AG04450 (cell line): ENCODE results near the gene FAM50B. TPM values are rescaled to one million over a fixed set of nuclear protein-coding genes. Genes with fewer than 3 reads are reported as not detected.

ENCODE experiments used
- CTCF ChIA-PET: fragments of 300-600, 350-600 bp; formaldehyde crosslinking; extraction: SDS; loops from one replicate; lab custom pipeline; 2022; ENCODE audit warnings: antibody characterized with exemption, inconsistent platforms; lab: Charles Lee
- POLR2A ChIA-PET: fragments of 350-600 bp; formaldehyde crosslinking; extraction: SDS; loops from one replicate; lab custom pipeline; 2021; ENCODE audit warnings: antibody characterized with exemption, inconsistent platforms; lab: Yijun Ruan, JAX
- DNase-seq: peaks from one replicate; pipeline ENCODE4 v3.0.0-alpha.2; 2011; ENCODE audit warnings: low read depth, low spot score
- H3K27ac ChIP-seq: one replicate; pipeline ENCODE4 v1.5.1; 2012; ENCODE audit warnings: low read depth, low read length, control low read depth
- H3K27me3 ChIP-seq: one replicate; pipeline ENCODE4 v1.6.0; 2012; ENCODE audit warnings: low read length; ENCODE audit not compliant: control insufficient read depth, insufficient read depth
- H3K4me3 ChIP-seq: 2 replicates; pipeline ENCODE4 v1.5.1; 2011; ENCODE audit warnings: mild to moderate bottlenecking, low read depth, low read length, control low read depth
- H3K9me3 ChIP-seq: 2 replicates; pipeline ENCODE4 v1.5.1; 2012; ENCODE audit warnings: low read length; ENCODE audit not compliant: control insufficient read depth, insufficient read depth
- polyA plus RNA-seq: library from polyadenylated mRNA; depleted of rRNA; stranded (reverse); fragments of >200 nt; gene quantifications from 2 replicates; pipeline ENCODE4 v1.2.3, GENCODE V29; 2011; rRNA removed
- TF ChIP-seq, protein P1 (sequence below): IDR thresholded peaks from 2 replicates; pipeline ENCODE4 v1.5.1; 2011; ENCODE audit warnings: low read depth, low read length, control low read depth, inconsistent platforms

The FAM50B gene
- polyA plus RNA-seq, 1 experiment, result 4.5 TPM

GRCh38 chr6:3898265-3898994 is 49.3 kb downstream of the FAM50B start:
- no peak for DNase-seq
- Histone ChIP-seq H3K4me3 (no peak overlapping the region), H3K27me3 (no peaks in the 10 kb centered on the region), H3K27ac (no peak overlapping the region), H3K9me3 (peaks cover 7% of the 10 kb centered on the region; the same call in 1 of the 2 replicates)
- ChIA-PET POLR2A (no interaction called here), CTCF (interaction anchor here (0.6 to 1.1 kb wide), 4 partner anchors 11 to 440 kb away, joined by 3 read pairs; no protein-coding TSS in a partner anchor)
- TF ChIP-seq, protein P1, sequence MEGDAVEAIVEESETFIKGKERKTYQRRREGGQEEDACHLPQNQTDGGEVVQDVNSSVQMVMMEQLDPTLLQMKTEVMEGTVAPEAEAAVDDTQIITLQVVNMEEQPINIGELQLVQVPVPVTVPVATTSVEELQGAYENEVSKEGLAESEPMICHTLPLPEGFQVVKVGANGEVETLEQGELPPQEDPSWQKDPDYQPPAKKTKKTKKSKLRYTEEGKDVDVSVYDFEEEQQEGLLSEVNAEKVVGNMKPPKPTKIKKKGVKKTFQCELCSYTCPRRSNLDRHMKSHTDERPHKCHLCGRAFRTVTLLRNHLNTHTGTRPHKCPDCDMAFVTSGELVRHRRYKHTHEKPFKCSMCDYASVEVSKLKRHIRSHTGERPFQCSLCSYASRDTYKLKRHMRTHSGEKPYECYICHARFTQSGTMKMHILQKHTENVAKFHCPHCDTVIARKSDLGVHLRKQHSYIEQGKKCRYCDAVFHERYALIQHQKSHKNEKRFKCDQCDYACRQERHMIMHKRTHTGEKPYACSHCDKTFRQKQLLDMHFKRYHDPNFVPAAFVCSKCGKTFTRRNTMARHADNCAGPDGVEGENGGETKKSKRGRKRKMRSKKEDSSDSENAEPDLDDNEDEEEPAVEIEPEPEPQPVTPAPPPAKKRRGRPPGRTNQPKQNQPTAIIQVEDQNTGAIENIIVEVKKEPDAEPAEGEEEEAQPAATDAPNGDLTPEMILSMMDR, result no peak

DNA sequence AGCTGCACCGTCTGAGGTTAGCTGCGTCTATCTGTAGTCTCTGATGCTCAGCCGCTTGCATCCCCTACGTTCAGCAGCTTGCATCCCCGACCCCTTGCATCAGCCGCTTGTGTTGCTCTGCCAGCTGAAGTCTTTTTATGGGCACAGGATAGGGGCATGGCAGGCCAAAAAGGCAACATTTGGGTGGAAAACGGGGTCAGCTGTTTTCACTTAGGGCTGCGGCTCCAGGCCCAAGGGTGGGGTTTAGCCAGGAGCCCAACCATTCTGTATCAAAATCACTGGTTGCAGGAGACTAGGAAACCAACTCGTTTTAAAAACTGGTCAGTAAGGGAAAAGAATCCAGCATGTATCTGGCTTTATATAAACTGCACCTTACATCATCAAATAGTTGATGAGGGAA is 49.9 kb downstream of the FAM50B start:
- TF ChIP-seq, protein P1, result no peak
- peaks cover 7% of the 10 kb centered on the region; the same call in 1 of the 2 replicates for H3K9me3 ChIP-seq
- H3K4me3 ChIP-seq, result no peak overlapping the region
- no peak for DNase-seq
- ChIA-PET CTCF (interaction anchor here (0.6 to 1.1 kb wide), 4 partner anchors 11 to 441 kb away, joined by 3 read pairs; no protein-coding TSS in a partner anchor), POLR2A (no interaction called here)
- H3K27me3 ChIP-seq, result no peaks in the 10 kb centered on the region
- no peak overlapping the region for H3K27ac ChIP-seq

- DNase-seq, result no peak
- H3K27me3 ChIP-seq, result no peaks in the 10 kb centered on the region
- H3K4me3 ChIP-seq, result no peak overlapping the region
- CTCF ChIA-PET, result no interaction called here
- H3K9me3 ChIP-seq, result peaks cover 7% of the 10 kb centered on the region; the same call in 1 of the 2 replicates
- POLR2A ChIA-PET, result no interaction called here
- TF ChIP-seq, protein P1, result no peak
- no peak overlapping the region for H3K27ac ChIP-seq
These were observed 50.8 kb downstream of the FAM50B start for GRCh38 chr6:3899970-3900439.

Other genes with a start within 250 kb of the FAM50B start
- 13.5 and 26.5 TPM in 2 replicates for gene PXDC1, start 97.7 kb upstream of the FAM50B start, polyA plus RNA-seq
- not detected in 2 replicates for gene FAM217A, start 229.8 kb downstream of the FAM50B start, polyA plus RNA-seq